ENCODE data around the gene PRR11. TPM values are rescaled to one million over a fixed set of nuclear protein-coding genes. Genes with fewer than 3 reads are reported as not detected.

PRR11 gene
- total RNA-seq, 1 experiment from 2014 or later, result 39.8 TPM

- no peaks in the 10 kb centered on the region; the same call in 1 of the 2 replicates for H3K36me3 ChIP-seq (ENCODE audit: control insufficient read depth, insufficient read depth, low read length)
- in situ Hi-C loops (cut with HindIII; ENCODE audit: low pct_unique_long_range_greater_than_20kb, low sequenced_read_pairs) (no loop called here), intact Hi-C loops (cut with micrococcal nuclease; ENCODE audit: unreplicated experiment) (no loop called here)
- ATAC-seq (no peak), DNase-seq (ENCODE audit: low read depth, low spot score) (no peak)
- H3K4me1 ChIP-seq (ENCODE audit: control insufficient read depth, insufficient read depth, low read length), result no peaks in the 10 kb centered on the region
- H3K9me3 ChIP-seq (ENCODE audit: control insufficient read depth, insufficient read depth, low read depth, low read length), result no peaks in the 10 kb centered on the region
- no peaks in the 10 kb centered on the region for H3K27me3 ChIP-seq (ENCODE audit: control insufficient read depth, insufficient read depth, low read length)
- TF ChIP-seq POLR2AphosphoS5 (IDR thresholded peaks at IDR 0.05; ENCODE audit: low read depth, low read length), result no peak
- TF ChIP-seq, protein P1, sequence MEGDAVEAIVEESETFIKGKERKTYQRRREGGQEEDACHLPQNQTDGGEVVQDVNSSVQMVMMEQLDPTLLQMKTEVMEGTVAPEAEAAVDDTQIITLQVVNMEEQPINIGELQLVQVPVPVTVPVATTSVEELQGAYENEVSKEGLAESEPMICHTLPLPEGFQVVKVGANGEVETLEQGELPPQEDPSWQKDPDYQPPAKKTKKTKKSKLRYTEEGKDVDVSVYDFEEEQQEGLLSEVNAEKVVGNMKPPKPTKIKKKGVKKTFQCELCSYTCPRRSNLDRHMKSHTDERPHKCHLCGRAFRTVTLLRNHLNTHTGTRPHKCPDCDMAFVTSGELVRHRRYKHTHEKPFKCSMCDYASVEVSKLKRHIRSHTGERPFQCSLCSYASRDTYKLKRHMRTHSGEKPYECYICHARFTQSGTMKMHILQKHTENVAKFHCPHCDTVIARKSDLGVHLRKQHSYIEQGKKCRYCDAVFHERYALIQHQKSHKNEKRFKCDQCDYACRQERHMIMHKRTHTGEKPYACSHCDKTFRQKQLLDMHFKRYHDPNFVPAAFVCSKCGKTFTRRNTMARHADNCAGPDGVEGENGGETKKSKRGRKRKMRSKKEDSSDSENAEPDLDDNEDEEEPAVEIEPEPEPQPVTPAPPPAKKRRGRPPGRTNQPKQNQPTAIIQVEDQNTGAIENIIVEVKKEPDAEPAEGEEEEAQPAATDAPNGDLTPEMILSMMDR (IDR thresholded peaks at IDR 0.05), result no peak
- BruUV-seq (replicated peaks), result no TSS peak
- H3K4me3 ChIP-seq (ENCODE audit: low read depth in 2 of 2, low read length in 2 of 2), result peak overlapping the region; percentile 73 to 94
- ChIA-PET POLR2A (no interaction called here), CTCF (no interaction called here)
- no peak overlapping the region for H3K27ac ChIP-seq (ENCODE audit: low read length)
Observed at GRCh38 chr17:59219370-59219769, 63.8 kb downstream of the PRR11 start.

DNA sequence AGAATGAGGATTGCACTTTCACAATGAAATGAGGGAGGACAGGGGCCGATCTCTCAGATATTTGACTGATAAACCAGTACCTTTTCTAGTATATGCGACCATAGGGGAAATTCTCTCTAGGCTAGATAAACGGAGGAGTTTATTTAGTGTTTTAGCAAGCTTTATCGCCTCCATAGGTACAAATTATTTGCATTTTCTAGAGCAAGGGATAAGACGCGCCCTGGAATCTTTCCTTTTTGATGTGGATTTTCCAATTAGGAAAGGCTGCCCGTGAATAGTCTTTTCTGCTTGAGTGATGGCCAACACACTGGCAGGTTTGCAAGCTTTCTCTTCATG lies 64.4 kb downstream of the PRR11 start:
- no TSS peak for BruUV-seq (replicated peaks)
- Histone ChIP-seq H3K4me3 (ENCODE audit: low read depth in 2 of 2, low read length in 2 of 2) (peak overlapping the region; percentile 73 to 94), H3K27ac (ENCODE audit: low read length) (peak overlapping the region; percentile 79), H3K4me1 (ENCODE audit: control insufficient read depth, insufficient read depth, low read length) (no peaks in the 10 kb centered on the region), H3K27me3 (ENCODE audit: control insufficient read depth, insufficient read depth, low read length) (no peaks in the 10 kb centered on the region), H3K9me3 (ENCODE audit: control insufficient read depth, insufficient read depth, low read depth, low read length) (no peaks in the 10 kb centered on the region), H3K36me3 (ENCODE audit: control insufficient read depth, insufficient read depth, low read length) (no peaks in the 10 kb centered on the region; the same call in 1 of the 2 replicates)
- no peak for TF ChIP-seq TCF7L2 (IDR thresholded peaks at IDR 0.05; ENCODE audit: low read depth, low read length)
- in situ Hi-C loops (cut with HindIII; ENCODE audit: low pct_unique_long_range_greater_than_20kb, low sequenced_read_pairs), result no loop called here
- ChIA-PET POLR2A (no interaction called here), CTCF (interaction anchor here (1.0 kb wide), 1 partner anchor 110 kb away, joined by 3 read pairs; no protein-coding TSS in a partner anchor)
- intact Hi-C loops (cut with micrococcal nuclease; ENCODE audit: unreplicated experiment), result no loop called here
- ATAC-seq (no peak), DNase-seq (ENCODE audit: low read depth, low spot score) (no peak)

DNA sequence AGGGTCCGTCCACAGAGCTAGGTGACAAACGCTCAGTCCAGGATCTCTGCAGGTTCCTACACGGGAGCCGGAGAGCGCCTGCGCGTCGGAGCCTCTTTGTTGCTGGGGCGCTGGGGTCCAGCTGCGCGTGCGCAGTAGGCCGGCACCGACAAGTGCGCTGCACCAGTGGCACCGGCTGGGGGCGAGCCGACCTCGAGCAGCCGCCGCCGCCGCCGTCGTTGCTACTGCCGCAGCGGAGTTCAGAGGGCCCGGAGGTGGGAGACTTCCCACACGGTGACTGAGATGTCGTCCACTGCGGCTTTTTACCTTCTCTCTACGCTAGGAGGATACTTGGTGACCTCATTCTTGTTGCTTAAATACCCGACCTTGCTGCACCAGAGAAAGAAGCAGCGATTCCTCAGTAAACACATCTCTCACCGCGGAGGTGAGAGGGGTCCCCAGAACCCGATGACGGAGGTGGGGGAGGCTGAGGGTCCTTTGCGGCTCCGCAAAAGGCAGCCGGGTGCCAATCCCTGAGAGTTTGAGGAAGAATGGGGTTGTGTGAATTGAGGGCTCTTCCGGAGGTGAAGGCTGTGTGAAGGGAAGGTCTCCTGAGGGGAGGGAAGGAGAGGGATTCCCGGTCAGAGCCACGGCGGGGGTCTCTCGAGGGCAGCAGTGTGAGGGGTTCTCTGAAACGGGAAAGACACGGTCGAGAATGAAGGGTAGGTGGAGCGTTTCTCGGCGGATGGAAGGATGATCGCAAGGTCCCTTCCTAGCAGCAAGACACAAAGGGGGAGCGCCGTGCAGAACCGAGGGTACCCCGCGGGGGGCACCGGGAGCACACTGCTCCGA lies 65.0 kb downstream of the PRR11 start, which contains the start of gene GDPD1:
GDPD1 (plus strand) TSS at position 184 of the 831 bp plus-strand sequence; CDS start at position 283, 99 bp downstream.
- POLR2A ChIA-PET, result no interaction called here
- TF ChIP-seq SIN3A (IDR thresholded peaks at IDR 0.05; ENCODE audit: borderline replicate concordance, insufficient read depth, low read depth, low read length) (no peak), TCF7L2 (IDR thresholded peaks at IDR 0.05; ENCODE audit: low read depth, low read length) (peak; percentile 75)
- TF ChIP-seq, protein P1 (IDR thresholded peaks at IDR 0.05), result peak; percentile 86
- in situ Hi-C loops (cut with HindIII; ENCODE audit: low pct_unique_long_range_greater_than_20kb, low sequenced_read_pairs), result no loop called here

More for the DNA sequence above, 65.0 kb downstream of the PRR11 start, which contains the start of gene GDPD1:
- no peaks in the 10 kb centered on the region for H3K4me1 ChIP-seq (ENCODE audit: control insufficient read depth, insufficient read depth, low read length)
- BruUV-seq (replicated peaks), result no TSS peak
- DNase-seq (ENCODE audit: low read depth, low spot score) (peak; percentile 28), ATAC-seq (peak; percentile 99)
- intact Hi-C loops (cut with micrococcal nuclease; ENCODE audit: unreplicated experiment), result no loop called here
- peak within 1 kb of the TSS; percentile 73 to 94 for H3K4me3 ChIP-seq (ENCODE audit: low read depth in 2 of 2, low read length in 2 of 2)
- H3K27me3 ChIP-seq (ENCODE audit: control insufficient read depth, insufficient read depth, low read length), result no peaks in the 10 kb centered on the region
- CTCF ChIA-PET, result interaction anchor here (0.6 to 1.0 kb wide), 3 partner anchors 91 to 445 kb away, joined by 3 to 7 read pairs (median 4); no protein-coding TSS in a partner anchor
- H3K36me3 ChIP-seq (ENCODE audit: control insufficient read depth, insufficient read depth, low read length), result no peaks in the 10 kb centered on the region; the same call in 1 of the 2 replicates
- H3K27ac ChIP-seq (ENCODE audit: low read length), result peak within 1 kb of the TSS; percentile 79
- H3K9me3 ChIP-seq (ENCODE audit: control insufficient read depth, insufficient read depth, low read depth, low read length), result no peaks in the 10 kb centered on the region
